ENCODE measurements around the gene CD48.
A peak's percentile ranks its signal among the peaks of the same experiment; 100 is the strongest.

CD48 gene

DNA sequence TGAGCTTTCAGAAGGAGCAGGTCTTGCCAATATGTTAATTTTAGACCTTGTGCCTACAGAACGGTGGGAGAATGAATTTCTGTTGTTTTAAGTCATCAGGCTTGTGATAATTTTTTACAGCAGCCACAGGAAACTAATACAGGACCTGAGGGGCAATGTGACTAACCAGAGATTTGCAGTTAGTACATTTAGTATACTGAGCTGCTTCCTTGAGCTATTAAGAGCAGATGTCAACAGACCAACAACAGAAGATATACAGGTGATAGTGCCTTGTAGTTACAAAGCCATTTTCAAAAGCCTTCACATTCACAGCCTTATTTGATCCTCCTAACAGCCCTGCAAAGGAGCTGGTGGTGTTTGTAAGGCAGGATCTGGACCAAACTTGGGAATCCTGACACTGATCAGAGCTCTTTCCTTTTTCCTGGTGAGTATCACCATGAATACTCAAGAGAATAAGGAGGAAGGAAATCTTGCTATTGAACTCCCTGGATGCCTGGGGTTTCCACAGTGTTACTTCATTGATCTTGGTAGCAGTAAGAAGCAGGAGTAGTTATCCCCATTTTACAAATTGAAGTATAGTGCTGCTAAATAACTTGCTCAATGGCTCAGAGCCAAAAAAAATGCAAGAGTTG lies 60.1 kb downstream of the CD48 start:
- no peak for DNase-seq

DNA sequence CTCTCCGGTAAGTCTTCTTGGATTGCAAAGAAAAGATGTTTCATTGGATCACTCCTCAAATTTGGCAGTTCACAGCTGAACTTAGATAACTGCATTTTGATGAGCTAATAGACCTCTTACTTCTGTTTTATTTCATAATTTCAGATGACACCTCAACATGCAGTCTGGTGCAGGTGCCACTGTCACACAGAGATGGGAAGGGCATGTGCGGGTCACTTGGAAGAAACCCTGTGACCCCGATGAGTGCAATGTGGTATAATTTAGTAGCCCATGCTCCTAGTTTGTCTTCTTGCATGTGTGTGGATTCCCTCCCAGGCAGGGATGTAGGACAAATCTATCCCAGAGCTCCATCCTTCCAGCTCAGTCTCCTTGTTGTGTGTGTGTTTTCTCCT lies 64.3 kb downstream of the CD48 start:
- DNase-seq = no peak

DNA sequence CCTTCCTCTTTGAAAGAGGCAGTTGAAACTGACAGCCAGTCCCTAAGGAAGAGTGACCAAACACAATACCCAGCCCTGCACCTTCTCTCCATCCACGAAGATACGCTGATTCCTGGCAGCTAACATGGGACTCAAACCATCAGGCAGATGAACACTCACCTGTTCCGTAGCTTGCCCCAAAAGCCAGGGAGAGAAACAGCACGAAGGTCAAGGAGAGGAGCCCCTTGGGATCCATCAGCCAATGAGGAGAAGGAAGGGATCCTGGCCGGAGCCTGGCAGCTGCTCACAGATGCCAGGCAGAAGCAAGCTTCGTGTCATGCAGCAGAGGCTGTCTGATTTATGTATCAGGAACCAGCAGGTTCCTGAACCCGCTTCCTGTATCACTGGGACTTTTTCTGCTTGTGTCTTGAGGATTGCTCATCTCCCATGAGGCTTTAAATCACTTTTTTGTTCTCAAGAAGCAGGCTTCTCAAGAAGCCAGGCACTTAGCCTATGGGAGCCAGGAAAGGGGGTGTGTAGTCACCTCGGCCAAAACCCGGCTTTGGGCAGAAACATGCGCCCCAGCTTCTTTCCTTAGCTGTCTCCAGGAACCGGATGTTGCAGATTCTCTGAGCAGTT lies 64.8 kb downstream of the CD48 start, which contains the start of gene SLAMF1:
TSS of gene SLAMF1 (minus strand) at position 334 of the 618 bp plus-strand sequence. CDS start at position 235, 99 bp downstream.
- no peak for DNase-seq

DNA sequence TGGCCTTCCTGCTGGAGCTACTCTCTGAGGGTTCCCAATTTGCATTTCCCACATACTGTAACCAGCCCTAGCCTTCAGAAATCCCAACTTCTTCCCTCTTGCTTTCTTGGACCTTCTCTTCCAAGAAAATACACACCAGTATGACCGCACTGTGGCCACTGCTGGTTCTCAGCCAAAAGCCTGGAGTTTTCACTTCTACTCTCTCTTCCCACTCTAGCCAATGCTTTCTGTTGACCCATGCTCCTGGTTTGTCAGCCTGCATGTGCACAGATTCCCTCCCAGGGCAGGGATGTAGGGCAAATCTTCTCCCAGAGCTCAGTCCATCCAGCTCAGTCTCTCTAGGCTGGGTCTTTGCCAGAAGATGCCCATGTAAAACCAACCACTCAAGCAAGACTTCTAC lies 65.4 kb downstream of the CD48 start:
- no peak for DNase-seq

DNA sequence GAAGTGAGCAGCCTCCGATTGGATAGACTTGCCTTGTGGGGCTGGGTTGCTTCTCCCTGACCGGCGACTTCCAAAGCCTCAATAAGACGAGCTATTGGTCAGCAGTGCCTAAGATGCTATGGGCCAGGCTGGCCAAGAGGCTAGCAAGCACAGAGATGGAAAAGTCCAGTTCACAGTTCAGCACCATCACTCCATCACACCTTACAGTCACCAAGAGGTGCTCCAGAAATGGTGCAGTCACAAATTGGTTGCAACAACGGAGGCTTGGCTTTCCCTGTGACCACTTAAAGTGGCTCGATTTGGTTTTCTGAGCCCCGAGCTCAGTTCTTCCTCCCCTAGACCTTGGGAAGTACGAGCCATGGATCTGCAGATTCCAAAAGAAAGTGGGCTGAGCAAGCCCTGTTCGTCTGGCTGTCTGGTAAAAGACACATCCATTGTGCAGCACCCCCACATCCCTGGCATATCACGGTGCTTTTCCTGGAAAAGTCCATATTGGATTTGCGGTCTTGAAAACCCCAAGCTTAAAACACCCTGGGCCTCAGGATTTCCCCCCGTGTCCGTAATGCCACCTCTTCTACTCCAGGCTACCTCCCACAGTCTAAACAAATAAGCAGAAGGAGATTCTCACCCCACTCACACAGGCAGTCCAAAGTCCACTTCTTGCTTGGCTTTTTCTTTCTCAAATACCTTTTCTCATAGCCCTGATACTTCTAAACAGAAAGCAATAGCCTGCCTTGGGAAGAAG lies 66.1 kb downstream of the CD48 start:
- no peak for DNase-seq

DNA sequence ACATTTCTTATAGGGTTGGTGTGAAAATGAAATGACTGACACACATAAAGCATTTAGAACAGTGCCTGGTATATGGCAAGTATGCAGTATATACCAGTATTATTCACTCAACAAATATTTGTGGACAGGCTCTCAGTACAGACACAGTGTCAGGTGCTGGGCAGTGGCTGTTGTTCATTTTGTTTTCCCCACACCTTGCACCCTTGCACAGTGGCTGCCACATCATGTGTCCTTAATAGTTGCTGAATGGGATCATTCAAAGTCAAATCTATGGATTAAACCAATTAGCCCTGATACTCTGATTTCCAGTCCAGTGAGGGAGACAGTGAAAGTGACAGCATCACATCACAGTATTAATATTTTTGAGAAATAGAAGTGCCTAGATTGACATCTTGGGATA lies 67.2 kb downstream of the CD48 start:
- DNase-seq = no peak

DNA sequence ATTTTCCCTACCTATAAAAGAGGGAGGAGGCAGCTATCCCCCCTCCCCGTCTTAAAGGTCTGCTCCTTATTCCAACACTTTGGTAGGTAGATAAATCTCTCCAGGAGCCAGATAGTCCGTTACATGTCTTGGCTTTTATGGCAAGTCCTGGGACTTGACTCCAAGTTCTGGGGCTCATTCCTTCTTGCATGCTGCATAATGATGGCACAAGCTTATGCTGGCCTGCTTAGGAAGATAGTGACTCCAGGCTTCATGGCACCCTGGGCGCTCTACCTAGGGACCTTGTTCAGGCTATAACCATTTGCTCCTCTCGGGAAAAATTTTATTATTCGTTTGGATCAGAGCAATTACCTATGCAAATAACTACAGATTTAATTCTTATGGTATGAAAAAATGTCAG lies 68.5 kb downstream of the CD48 start:
- no peak for DNase-seq

DNA sequence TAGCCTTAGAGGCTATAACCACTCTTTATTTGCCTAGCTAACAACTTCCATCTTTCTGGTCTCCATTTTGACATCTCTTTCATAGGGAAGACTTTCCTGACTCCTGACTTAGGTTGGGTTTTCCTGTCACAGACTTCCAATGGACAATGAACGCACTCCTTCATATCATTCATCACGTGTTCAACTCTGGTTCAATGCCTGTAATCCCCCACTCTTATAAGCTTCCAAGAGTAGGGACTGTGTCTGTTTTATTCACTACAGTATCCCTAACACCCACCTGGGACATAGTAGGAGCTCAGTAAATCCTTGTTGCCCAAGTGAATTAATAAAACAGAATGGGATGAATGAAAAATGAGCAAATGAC lies 69.4 kb downstream of the CD48 start:
- no peak for DNase-seq

DNA sequence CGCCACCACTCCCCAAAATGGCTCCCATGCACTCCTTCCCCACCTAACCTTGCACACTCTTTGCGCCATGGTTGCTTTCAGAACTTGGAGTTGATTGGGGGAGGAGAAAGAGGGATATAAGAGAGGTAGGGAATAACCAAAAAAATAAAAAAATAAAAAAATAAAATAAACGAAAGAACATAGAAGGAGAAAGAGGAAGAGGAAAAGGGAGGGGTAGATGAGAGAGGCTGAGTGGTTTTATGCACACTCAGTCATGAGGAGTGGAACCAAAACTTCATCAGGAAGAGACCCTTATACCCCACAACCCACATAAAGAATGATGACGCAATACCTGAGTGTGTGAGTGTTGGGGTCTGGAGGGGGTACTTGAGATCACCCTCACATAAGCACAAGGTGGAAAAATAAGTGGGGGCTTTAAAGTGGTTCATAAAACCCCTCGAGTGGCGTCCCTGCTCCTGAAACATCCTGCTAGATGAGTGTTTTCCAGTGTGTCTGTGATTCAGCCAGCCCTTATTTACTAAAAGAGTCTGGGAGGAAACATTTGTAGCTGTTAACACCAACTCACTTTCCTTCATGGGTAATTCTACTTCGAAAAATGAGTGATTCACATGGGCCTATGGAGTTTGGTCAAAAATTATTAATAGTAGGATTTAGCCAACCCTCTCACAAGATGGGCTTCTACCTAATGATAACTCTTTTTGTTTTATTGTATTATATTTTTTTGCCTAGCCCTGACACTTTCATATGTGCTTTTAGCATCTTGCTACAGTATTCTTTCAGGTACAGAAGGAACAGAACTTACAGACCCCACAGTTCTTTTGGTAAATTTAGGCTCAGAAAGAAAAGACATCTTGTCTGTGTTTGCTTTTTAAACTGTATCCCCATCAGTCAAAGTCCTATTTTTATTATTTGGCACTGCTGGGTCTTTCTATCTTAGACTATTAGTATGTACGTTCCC lies 70.0 kb downstream of the CD48 start:
- DNase-seq = no peak

DNA sequence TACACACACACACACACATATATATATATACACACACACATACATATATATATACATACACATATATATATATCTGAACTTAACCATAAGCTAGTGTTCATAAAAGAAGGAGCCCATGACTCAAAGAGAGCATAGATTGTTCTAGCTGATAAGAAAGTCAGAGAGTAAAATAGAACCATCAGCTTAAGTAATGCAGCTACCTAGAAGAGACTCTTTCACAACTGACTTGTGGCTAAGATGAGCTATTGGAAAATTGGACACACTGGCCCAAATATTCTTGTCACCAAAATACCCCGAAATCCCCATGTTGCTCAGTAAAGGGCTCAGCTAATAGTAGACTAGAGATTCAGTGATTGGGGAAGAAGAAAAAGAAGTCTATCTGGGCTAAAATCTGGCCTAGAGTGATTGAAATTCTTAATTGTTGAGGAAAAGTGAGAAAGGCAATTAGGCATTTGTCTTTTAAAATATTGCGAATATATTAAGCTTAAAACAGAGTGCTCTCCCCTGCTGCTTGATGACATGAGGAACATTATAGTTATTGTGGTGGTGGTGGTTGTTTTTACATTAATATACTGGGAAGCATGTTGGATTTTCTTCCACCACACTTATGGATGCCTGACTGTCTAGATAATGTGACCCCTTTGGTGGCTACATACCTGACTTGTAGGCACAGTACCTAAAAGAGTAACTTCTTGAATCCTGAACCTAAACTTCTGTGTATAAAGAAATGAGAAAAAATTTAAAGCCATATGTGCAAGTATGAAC lies 71.1 kb downstream of the CD48 start:
- no peak for DNase-seq

DNA sequence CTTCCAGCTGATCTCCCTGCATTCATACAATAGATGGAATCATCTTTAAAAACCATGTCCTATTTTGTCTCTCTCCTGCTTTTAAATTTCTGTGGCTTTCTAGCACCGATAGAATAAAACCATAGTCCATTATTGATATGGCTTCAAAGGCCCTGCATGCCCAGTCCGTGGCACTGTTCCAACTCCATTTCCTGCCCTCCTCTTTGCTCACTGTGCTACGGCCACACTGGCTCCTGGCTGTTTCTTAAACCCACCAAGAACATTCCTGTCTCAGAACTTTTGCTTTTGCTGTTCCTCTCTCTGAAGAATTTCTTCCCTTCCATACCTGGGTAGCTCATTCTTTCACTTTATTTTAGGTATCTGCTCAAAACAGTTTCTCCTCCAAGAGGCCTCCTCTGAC lies 72.0 kb downstream of the CD48 start:
- DNase-seq = no peak

DNA sequence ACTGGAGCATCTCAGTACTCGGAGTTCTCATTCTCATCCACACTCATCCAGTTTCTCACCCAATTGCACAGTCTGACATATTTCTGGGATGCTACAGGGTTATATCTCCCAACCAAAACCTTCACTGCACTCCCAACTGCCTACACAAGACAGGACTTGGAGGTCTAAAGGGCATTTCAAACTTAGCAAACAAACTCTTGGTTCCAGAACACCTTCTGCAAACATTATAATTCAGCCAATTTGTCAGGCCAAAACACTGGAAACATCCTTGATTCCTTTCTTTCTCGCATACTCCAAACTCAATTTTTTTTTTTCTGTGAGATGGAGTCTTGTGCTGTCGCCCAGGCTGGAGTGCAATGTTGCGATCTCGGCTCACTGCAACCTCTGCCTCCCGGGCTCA lies 72.7 kb downstream of the CD48 start:
- no peak for DNase-seq

DNA sequence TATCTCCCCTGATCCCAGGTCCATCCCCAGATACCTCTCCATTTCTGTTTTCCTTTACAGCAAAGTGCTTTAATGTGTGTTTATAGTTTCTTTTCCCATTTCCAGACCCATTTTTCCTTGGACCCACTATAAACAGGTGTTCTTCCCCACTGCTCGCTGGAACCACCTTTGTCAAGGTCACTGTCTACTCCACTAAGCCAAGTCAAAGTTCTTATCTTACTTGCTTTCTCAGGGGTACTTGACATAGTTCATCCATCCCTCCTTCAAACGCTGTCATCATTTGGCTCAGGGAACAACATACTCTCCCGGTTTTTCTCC lies 73.1 kb downstream of the CD48 start:
- no peak for DNase-seq

DNA sequence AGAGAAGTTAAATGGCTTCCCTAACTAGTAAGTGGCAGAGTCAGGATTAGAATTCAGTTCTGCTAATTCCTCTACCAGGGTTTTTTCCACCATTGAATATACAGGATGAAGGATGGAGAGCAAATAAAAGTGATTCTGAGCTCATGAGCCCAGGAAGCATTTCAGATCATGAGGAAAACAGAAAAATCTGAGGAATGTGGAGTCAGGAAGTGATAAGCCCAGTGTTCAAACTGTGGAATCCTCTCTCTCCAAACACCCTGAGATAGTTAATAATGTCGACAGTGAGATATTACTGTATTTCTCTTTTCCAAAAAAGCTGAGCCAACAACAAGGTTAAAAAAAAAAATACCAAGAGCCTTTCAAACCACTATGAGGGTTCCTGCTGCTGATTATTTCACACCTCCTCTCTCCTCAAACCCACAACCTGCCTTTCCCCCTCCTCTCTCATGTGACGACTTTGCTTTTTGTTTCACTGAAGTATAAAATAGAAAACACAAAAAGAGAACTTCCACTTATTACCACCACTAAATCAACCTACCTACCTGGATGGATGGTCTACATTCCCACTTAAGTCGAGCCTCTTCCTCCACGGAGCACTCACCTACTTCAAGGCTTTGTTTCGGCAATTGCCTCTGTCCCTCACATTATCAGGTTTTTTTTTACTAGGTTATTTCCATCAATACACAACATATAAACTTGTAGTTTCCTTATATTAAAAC lies 73.6 kb downstream of the CD48 start:
- DNase-seq = peak; percentile 3

DNA sequence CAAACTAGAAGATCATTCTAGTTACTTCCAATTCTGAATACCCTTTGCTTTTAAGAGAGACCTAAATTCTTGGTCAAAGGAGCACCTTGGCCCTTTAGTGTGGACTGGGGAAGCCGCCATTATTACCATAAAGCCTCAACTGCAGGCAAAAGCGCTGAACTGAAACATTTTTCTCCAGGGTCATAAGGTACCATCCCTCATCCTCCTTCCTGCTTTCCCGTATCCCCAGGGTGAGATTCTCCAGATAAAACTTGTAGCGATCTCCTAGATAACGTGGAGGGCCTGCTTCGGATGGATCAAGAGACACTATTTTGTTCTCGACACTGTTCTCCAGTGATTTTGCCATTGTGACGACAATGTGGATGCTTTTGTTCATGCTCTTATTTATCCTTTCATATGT lies 74.6 kb downstream of the CD48 start:
- no peak for DNase-seq

DNA sequence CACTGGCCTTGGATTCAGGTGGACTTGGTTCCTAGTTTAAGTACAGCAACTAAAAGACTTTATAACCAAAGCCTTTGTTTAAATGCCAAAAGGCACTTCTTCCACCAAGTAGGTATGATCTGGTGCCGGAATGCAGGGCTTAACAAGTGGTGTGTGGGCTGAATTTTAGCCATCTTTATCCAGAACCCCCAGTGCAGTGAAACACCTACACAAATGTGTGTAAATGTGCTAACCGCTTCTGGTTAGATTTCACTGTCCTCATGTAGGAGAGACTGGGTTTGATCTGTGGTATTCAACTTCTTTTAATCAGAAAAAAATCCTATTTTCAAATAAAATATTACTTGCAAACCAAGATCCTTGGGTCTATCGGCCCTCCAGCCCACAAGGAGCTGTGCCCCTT lies 75.1 kb downstream of the CD48 start:
- no peak for DNase-seq

DNA sequence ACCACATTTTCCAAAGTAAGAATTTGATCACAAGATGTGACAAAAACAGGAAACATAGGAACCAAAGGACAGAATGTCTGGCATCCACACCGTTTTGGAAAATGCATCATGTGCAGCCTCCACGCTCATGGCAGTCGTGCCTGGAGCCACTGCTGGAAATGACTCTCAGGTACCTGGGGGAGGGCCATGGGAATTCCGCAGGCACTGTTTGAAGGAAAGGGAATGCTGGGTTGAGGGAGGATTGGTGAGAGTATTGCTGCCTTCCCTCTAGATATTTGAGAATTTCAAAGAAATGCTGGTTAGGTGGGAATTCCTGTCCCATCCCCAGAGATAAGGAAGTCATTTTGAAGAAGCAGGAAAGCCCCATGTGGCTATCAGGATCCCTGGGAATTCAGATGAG lies 75.5 kb downstream of the CD48 start:
- DNase-seq = no peak

DNA sequence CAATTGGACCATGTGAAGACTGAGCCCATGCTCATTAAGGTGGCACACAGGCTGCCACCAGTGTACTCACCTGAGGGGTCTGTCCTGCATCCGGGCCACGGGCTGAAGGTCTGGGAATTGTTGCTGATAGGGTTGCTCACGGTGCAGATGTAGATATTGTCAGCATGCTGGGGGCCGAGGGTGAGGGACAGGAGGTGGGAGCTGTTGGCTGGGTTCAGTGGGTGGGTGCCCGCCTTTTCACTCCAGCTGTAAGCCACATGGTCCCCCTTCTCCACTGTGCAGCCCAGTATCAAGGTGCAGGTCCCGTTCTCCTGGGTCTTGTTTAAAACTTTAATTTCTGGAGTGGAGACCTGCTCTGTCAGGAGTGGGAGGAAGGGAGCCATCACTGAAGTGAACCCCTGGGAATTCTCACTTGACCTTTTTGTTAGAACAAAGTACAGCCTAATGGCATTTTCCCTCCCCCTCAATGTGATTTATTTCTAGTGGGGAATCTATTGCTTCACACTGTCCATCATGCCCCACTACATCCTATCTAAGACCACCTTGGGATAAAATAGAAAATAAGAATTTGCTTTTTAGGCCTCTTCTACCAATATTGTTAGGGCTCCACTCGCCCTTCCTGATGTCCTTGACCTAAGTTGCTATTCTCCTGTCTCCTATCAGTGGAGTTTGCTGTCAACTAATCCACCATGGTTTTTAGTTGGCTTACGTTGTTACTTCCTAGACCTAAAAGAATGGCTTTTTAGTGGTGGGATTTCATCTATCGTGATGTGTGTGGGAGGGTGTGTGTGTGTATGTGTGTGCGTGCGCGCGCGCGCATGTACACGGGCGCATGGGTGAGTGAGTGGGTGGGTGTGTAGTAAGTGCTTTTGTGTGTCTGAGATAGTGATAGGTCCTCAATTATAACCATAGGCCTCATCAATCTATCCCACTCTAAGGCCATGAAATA lies 76.8 kb downstream of the CD48 start:
- no peak for DNase-seq

DNA sequence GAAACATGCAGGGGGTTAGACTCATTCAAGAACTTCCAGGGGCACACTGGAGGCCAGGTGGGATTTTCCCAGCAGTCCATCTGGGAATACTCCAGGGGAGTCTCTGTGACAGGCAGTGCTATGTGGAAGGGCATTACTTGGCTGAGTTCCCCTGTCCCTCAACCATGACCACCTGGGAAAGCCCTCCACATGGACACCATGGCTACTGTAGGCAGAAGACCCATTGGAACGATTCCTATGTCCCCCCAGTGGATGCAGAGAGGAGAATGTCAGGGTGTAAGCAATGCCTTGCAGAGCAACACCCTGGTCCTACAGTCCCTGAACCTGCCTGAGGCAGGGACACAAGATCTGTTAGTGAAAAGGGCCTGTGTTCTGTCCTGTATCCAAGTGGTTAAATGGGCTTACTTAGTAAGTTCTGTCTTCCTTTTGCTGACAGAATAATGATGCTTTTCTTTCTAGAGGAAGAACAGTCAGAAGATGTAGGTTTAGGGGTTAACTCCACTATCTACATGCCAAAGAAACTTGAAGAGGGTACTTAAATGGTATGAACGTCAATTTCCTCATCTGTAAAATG lies 78.2 kb downstream of the CD48 start:
- no peak for DNase-seq

DNA sequence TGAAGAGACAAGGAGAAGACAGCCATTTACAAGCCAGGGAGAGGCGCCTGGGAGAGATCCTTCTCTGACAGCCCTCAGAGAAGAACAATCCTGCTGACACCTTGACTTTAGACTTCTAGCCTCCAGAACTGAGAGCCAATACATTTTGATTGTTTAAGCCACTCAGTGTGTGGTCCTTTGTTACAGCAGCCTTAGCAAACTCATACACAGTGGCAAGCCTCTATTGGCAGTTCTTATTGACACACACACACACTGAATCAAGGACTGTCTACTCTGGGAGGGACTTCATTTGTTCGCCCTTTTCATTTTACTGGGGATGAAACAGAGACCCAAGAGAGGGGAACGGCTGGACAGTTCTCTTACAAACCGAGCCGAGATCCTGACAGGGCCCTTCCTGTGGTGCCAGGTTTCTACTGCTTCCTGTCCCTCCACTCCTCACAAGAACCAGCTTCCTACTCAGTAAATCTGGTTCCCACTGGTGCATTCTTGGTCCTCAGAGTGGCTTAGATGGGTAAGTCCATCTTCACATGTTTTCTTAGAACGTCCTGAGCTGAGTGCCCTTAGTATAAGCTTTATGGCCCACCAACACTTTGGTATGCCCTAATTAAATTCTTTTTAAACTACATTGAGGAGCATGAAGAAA lies 79.5 kb downstream of the CD48 start:
- DNase-seq = no peak

Data from fibroblast of skin of right quadriceps (primary cell).